Vagina (tissue), 2 donors: Measurements from ENCODE around the gene RASGRP3.

Source experiments
- CTCF ChIP-seq, 3 experiments: fragments of 450-650 bp in 2 of 3; fragments of 200-600 bp in 1 of 3; sonication (generic) in 1 of 3; IDR thresholded peaks; one replicate each; pipeline ENCODE4 v1.5.1; 2017 to 2019; ENCODE audit warnings: antibody characterized with exemption in 3 of 3, mild to moderate bottlenecking in 2 of 3, moderate library complexity in 2 of 3
- POLR2AphosphoS5 ChIP-seq, 2 donors: sonication (generic); formaldehyde crosslinking; IDR thresholded peaks; one replicate each; pipeline ENCODE4 v1.9.0; 2017; ENCODE audit warnings: antibody characterized with exemption in 2 of 2, mild to moderate bottlenecking in 2 of 2, low read depth in 1 of 2; ENCODE audit not compliant: insufficient read depth in 1 of 2

- TF ChIP-seq CTCF (IDR thresholded peaks at IDR 0.05), result no peak
- no peak for TF ChIP-seq POLR2AphosphoS5 (IDR thresholded peaks at IDR 0.05; ENCODE audit: insufficient read depth in 1 of 2, low read depth in 1 of 2)
Observed at GRCh38 chr2:33488178-33488690, 11.8 kb downstream of the RASGRP3 start.
